SU-DHL-6 (cell line): ENCODE data around the gene WIPF3.

ENCODE experiments used
- CTCF ChIP-seq: fragments of 200-600 bp; sonication (generic); IDR thresholded peaks from one replicate; pipeline ENCODE4 v1.5.1; 2017; ENCODE audit warnings: antibody characterized with exemption, mild to moderate bottlenecking, low read length, moderate library complexity; ENCODE audit not compliant: insufficient read depth, poor library complexity, severe bottlenecking
- EZH2phosphoT487 ChIP-seq: fragments of 200-600 bp; sonication (generic), shearing (Covaris generic); conservative IDR thresholded peaks from 2 replicates; pipeline ENCODE4 v1.6.1; 2018; ENCODE audit warnings: mild to moderate bottlenecking, antibody characterized with exemption, low read length, moderate library complexity, mixed read lengths

GRCh38 chr7:29859104-29859503, 52.8 kb downstream of the WIPF3 start:
- TF ChIP-seq CTCF (no peak), EZH2phosphoT487 (no peak)
